Measurements from ENCODE around the gene MAST4.

Gene MAST4

GRCh38 chr5:66595756-66596635 is at the start of gene MAST4:
Gene MAST4, plus strand, starts transcription at chr5:66596393. Its CDS starts 263 bp downstream, at chr5:66596656.
- peak; percentile 23 for DNase-seq

GRCh38 chr5:66546541-66546940 is 49.7 kb upstream of the MAST4 start:
- DNase-seq: no peak

GRCh38 chr5:66551338-66551737 is 44.9 kb upstream of the MAST4 start:
- DNase-seq: no peak

GRCh38 chr5:66551945-66552344 is 44.2 kb upstream of the MAST4 start:
- no peak for DNase-seq

DNA sequence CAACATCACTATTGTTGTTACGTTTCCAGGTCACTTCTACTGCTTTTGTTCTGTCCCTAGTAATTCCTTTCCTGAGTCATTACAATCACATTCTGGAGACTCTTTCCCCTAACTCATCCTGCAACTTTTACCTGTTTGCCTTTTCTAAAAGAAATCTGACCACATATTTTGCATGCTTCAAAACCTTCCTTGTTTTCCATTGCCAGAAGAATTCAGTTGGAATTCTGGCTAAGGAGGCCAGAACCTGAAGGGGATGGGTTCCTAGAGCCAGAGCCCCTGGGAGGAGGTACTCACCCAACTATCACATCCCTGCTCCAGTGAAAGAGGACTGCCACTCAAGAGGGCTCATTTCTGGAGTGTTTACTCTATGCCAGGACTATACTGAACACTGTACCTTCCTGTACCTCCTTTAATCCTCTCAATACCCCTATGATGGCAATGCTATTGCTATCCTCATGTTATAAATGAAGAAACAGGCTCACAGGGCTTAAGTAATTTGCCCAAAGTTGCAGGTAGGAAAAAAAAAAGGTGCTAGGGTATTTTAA is 42.8 kb upstream of the MAST4 start:
- no peak for DNase-seq

DNA sequence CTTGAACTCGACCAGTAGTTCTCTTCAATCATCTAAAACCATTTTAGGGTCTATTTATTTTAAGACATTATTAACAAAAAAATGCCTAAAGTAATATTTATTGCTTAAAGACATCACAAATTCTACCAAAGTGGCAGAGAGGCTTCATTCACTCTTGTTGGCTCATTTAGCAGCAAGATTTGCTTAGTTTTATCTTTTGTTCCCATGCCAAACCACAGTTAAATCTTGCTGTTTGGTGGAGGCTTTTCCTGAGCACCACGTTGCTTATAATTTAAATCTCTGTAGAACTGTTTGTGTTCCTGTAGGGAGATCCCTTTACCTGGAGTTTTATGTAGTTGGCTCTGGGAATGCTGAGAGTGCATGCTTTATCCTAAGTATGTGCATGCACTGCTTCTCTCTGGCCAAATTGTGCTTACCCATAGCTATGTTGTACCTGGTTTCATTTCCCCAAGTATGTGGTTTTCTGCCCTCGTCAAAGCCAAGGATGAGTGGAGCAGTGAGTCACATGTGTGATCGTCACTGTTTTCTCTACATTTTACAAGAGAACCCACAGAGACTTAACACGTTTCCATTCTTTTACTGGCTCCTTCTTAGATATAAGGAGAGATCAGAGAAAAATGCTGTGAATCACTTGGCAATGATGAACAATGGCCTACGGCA is 42.1 kb upstream of the MAST4 start:
- no peak for DNase-seq

GRCh38 chr5:66554884-66555283 is 41.3 kb upstream of the MAST4 start:
- no peak for DNase-seq

- DNase-seq: no peak
Measured at GRCh38 chr5:66558560-66558959, 37.6 kb upstream of the MAST4 start.

GRCh38 chr5:66560371-66560770 is 35.8 kb upstream of the MAST4 start:
- DNase-seq: no peak

- no peak for DNase-seq
Measured at GRCh38 chr5:66561256-66561990, 34.8 kb upstream of the MAST4 start.

- no peak for DNase-seq
Measured at GRCh38 chr5:66565878-66566277, 30.3 kb upstream of the MAST4 start.

GRCh38 chr5:66567474-66567873 is 28.7 kb upstream of the MAST4 start:
- no peak for DNase-seq

GRCh38 chr5:66570201-66570600 is 26.0 kb upstream of the MAST4 start:
- DNase-seq: no peak

- no peak for DNase-seq
Measured at GRCh38 chr5:66573733-66574132, 22.5 kb upstream of the MAST4 start.

DNA sequence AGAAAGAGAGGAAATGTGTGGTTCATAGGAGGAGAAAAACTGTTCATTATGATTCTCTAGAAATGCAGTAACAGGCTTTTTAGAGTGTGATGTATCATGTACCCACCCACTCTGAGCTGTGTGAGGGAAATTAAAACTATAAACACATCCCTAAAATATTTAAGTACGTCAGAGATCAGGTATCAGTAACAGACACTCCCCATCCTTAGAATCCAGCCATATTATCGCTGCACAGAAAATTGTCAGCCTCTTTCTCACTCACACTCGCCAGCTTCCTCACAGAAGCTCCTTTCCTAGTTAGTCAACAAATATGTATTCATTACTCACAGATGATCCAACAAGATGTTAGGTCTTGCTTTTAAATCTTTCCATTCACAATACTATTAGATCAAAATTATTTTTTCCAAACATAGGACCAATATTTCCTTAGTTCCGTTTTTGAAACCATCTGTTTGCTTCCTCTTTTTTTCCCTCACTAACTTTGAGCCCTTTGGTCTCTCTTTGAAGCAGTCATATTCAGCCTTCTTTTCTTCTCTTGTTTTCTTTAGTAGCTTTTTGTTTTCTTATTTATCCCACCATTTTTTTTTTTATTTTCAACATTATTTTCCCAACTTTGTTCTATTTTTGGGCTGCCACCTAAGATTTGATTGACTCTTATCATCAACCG is 13.6 kb upstream of the MAST4 start:
- DNase-seq: no peak

- DNase-seq: no peak
Measured at GRCh38 chr5:66585291-66585690, 10.9 kb upstream of the MAST4 start.

DNA sequence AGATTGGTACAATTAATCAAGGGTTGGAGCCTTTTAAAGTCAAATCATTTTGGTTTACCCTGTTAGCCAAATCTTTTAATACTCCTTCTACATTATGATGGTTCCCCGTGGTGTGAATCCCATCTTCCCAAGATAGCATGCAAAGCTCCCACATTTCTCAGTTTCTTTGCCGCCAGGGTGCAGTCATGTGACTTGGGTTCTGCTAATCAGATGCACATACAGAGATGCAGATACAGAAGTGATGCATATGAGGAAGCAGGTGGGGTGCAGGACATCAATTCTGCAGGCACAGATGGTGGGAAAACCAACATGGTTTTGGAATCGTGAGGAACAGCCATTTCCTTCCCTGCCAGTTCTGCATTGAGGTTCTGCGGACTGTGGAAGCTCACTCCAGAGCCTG is 8.4 kb upstream of the MAST4 start:
- no peak for DNase-seq

- no peak for DNase-seq
Measured at GRCh38 chr5:66596636-66597182, 516 bp downstream of the MAST4 start.

DNA sequence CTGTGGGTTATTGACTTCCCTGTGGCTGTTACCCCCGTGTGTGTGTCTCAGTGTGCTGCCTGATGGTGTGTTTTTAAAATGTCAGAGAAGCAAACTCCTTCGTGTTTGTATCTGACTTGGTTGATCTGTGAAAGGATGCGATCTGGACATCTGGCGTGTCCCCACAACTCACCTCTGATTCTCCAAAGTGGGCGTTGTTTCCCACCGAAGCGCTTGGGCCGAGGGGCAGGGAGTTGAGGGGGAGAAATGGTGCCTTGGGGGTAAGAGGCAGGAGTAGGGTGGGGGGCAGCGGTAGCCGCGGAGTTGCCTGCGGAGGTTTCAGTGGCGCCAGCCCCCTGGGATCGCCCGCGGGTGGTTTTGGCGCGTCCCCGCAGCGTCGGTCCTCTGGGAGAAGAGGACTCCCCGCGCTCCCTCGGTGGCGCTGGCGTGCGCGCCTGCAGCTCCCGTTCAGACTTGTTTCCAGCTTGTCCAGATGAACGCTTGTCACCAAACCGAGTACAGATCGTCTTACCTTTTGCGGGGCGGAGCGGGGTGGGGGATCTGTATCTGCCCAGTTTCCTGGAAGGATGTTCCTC is 1.1 kb downstream of the MAST4 start:
- DNase-seq: no peak

- no peak for DNase-seq
Measured at GRCh38 chr5:66602621-66603020, 6.4 kb downstream of the MAST4 start.

- no peak for DNase-seq
Measured at GRCh38 chr5:66603164-66603563, 7.0 kb downstream of the MAST4 start.

DNA sequence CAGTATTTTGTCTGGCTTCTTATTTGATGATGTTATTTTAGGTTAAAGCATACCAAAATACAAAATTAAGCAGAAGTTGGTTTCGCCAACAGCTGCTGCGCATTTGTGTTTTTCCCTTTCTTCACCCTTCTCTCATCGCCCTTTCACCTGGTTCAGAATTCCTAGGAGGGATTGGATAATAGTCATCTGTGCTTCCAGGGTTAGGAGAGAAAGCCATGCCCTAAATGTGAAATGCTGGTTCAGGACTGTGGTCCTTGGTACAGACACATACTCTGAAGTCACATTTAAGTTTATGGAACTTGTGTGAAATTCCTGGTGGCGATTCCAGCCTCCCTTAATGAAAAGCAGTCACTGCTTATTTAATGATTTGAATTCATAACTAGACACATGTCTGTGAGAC is 7.7 kb downstream of the MAST4 start:
- DNase-seq: no peak

Measured in NCI-H446 treated with DMSO at 0.1 percent for 48 hours (cell line).